Parathyroid adenoma (tissue), 2 donors: Measurements from ENCODE around the gene RASD2.

ENCODE experiments used
- H2AFZ ChIP-seq: fragments of 300-600 bp; sonication (generic); one replicate; pipeline ENCODE4 v1.7.0; 2017; ENCODE audit warnings: antibody characterized with exemption, mild to moderate bottlenecking
- H3K27ac ChIP-seq: fragments of 300-600 bp; sonication (generic); one replicate; pipeline ENCODE4 v1.7.0; 2017
- H3K27me3 ChIP-seq: fragments of 300-600 bp; sonication (generic); one replicate; pipeline ENCODE4 v1.7.0; 2017; ENCODE audit warnings: low read length; ENCODE audit not compliant: control insufficient read depth, insufficient read depth
- H3K36me3 ChIP-seq: fragments of 300-600 bp; sonication (generic); one replicate; pipeline ENCODE4 v1.7.0; 2017; ENCODE audit warnings: low read length; ENCODE audit not compliant: control insufficient read depth, insufficient read depth
- H3K4me1 ChIP-seq: fragments of 300-600 bp; sonication (generic); one replicate; pipeline ENCODE4 v1.7.0; 2017; ENCODE audit warnings: control low read depth
- H3K4me2 ChIP-seq: fragments of 300-600 bp; sonication (generic); one replicate; pipeline ENCODE4 v1.7.0; 2017; ENCODE audit warnings: low read length
- H3K4me3 ChIP-seq: fragments of 300-600 bp; sonication (generic); one replicate; pipeline ENCODE4 v1.7.0; 2017; ENCODE audit warnings: low read depth, low read length
- H3K79me2 ChIP-seq: fragments of 300-600 bp; sonication (generic); one replicate; pipeline ENCODE4 v1.7.0; 2017; ENCODE audit warnings: control low read depth
- H3K9ac ChIP-seq: fragments of 300-600 bp; sonication (generic); one replicate; pipeline ENCODE4 v1.7.0; 2017; ENCODE audit warnings: mild to moderate bottlenecking
- H3K9me3 ChIP-seq: fragments of 300-600 bp; sonication (generic); one replicate; pipeline ENCODE4 v1.7.0; 2017; ENCODE audit warnings: low read length; ENCODE audit not compliant: control insufficient read depth
- TF ChIP-seq, protein P1 (sequence below): fragments of 300-600 bp; sonication (generic); IDR thresholded peaks from one replicate; pipeline ENCODE4 v1.7.0; 2017; ENCODE audit warnings: antibody characterized with exemption, mild to moderate bottlenecking
- donor health status: primary hyperparathyroidism.

Gene RASD2

DNA sequence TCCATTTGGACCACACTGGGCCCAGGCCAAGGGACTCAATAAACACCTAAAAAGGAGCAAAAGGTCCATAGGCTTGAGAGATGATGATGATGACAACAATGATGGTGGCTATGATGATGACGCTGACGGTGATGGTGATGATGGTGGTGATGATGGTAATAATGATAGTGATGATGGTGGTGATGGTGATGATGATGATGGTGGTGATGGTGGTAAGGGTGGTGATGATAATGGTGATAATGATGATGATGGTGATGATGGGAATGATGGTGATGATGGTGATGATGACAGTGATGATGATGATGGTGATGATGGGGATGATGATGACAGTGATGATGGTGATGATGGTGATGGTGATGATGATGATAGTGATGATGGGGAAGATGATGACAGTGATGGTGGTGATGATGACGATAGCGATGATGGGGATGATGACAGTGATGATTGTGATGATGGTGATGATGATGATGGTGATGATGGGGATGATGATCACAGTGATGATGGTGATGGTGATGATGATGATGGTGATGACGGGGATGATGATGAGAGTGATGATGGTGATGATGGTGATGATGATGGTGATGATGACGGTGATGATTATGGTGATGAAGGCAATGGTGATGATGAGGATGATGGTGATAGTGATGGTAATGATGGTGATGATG lies 7.1 kb upstream of the RASD2 start:
- Histone ChIP-seq H3K9me3 (no peaks in the 10 kb centered on the region), H3K4me2 (no peak overlapping the region), H3K36me3 (no peaks in the 10 kb centered on the region), H2AFZ (no peak overlapping the region), H3K4me1 (no peaks in the 10 kb centered on the region), H3K27ac (no peak overlapping the region), H3K9ac (no peak overlapping the region), H3K4me3 (no peak overlapping the region), H3K27me3 (no peaks in the 10 kb centered on the region), H3K79me2 (no peaks in the 10 kb centered on the region)
- TF ChIP-seq, protein P1, sequence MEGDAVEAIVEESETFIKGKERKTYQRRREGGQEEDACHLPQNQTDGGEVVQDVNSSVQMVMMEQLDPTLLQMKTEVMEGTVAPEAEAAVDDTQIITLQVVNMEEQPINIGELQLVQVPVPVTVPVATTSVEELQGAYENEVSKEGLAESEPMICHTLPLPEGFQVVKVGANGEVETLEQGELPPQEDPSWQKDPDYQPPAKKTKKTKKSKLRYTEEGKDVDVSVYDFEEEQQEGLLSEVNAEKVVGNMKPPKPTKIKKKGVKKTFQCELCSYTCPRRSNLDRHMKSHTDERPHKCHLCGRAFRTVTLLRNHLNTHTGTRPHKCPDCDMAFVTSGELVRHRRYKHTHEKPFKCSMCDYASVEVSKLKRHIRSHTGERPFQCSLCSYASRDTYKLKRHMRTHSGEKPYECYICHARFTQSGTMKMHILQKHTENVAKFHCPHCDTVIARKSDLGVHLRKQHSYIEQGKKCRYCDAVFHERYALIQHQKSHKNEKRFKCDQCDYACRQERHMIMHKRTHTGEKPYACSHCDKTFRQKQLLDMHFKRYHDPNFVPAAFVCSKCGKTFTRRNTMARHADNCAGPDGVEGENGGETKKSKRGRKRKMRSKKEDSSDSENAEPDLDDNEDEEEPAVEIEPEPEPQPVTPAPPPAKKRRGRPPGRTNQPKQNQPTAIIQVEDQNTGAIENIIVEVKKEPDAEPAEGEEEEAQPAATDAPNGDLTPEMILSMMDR = no peak

DNA sequence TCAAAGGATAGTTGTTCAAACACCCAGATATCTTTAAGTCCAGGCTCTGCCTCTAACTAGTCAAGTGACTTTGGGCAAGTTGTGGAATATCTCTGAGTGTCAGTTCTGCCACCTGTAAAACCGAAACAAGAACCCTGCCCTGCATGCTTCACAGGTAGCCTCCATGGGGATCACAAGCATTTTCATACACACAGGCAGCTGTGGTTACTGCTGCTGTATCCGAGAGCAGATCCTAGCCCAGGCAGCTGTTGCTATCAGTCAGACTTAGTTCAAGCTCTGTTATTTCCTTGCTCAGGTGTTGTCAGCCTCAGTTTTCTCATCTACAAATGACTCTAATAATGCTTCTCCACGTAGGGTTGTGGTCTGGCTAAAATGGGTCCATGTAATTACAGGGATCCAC lies 6.5 kb upstream of the RASD2 start:
- no peak overlapping the region for H3K4me2 ChIP-seq
- no peaks in the 10 kb centered on the region for H3K79me2 ChIP-seq
- no peaks in the 10 kb centered on the region for H3K27me3 ChIP-seq
- no peak overlapping the region for H3K27ac ChIP-seq
- H3K4me3 ChIP-seq = no peak overlapping the region
- no peak overlapping the region for H2AFZ ChIP-seq
- no peak overlapping the region for H3K9ac ChIP-seq
- H3K9me3 ChIP-seq = no peaks in the 10 kb centered on the region
- no peaks in the 10 kb centered on the region for H3K4me1 ChIP-seq
- H3K36me3 ChIP-seq = no peaks in the 10 kb centered on the region
- TF ChIP-seq, protein P1 = no peak

DNA sequence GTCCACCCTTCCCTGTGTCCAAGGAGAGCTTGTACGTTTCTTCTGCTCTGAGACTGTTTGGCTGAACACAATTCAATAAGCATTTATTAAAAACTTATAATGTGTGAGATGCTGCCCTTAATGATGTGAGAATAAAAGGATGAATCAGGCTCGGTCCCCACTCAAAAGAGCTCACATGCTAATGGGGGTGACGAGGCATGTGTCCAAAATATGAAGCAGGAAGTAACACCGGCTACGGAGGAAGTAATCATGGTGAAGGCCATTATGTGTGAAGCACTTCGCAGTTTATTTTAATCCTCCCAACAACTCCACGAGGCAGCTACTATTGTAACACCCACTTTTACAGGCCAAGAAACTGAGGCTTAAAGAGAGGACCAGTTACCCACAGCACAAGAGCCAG lies 3.4 kb upstream of the RASD2 start:
- no peaks in the 10 kb centered on the region for H3K36me3 ChIP-seq
- H3K27ac ChIP-seq = no peak overlapping the region

DNA sequence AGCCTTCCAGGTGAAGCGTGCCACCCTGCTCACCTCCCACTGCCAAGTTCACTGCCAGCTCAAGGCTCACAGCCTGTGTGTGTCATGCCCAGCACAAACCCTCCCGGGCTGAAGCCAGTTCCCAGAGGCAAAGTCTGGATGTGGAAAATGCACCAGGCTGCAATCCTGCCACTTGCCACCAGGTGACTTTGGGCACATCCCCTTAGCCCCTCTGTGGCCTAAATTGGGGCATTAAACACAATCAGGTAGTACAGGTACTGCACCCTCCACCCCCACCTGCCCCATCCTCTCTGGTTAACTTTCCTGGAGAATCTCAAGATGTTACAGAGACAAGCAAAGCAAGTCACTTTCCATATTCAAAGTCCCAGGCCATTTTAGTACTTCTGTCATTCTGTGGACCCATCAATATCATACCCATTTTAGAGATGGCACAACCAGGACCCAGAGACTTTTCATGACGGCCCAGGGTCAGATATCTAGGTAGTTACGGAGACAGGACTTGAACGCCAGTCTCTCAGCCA lies 1.8 kb upstream of the RASD2 start:
- Histone ChIP-seq H3K27me3 (no peaks in the 10 kb centered on the region), H3K4me2 (no peak overlapping the region), H3K4me1 (peaks cover 3% of the 10 kb centered on the region), H3K79me2 (no peaks in the 10 kb centered on the region), H3K9ac (no peak overlapping the region), H3K4me3 (no peak overlapping the region), H3K36me3 (no peaks in the 10 kb centered on the region), H2AFZ (no peak overlapping the region), H3K27ac (no peak overlapping the region), H3K9me3 (no peaks in the 10 kb centered on the region)
- TF ChIP-seq, protein P1 = peak; percentile 34

More for the DNA sequence above, 3.4 kb upstream of the RASD2 start:
- Histone ChIP-seq H3K4me1 (peaks cover 3% of the 10 kb centered on the region), H3K9ac (no peak overlapping the region), H3K4me3 (no peak overlapping the region), H3K9me3 (no peaks in the 10 kb centered on the region), H3K4me2 (no peak overlapping the region), H3K79me2 (no peaks in the 10 kb centered on the region), H3K27me3 (no peaks in the 10 kb centered on the region), H2AFZ (no peak overlapping the region)
- TF ChIP-seq, protein P1 = no peak

DNA sequence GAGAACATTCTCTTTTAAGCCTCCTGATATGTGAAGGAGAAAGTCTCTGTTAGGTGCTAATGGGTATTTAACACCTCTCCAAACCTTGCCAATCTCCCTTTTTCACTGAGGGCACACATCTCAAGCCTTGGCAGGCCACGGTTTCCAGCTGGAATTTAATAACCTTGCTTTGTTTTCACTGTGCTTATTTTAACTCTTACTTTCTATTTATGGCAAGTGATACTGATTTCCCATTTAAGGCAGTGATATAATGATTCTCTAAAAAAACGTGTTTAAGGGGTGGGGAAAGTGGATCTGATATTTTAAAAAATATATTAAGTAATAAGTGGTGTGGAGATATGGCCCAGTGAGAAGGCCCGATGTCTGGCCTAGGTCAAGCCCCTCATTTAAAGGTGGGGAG lies 1.1 kb upstream of the RASD2 start:
- Histone ChIP-seq H3K4me1 (peaks cover 3% of the 10 kb centered on the region), H3K4me3 (peak overlapping the region; percentile 30), H3K9me3 (no peaks in the 10 kb centered on the region), H3K36me3 (no peaks in the 10 kb centered on the region), H3K27ac (peak overlapping the region; percentile 29), H2AFZ (peak overlapping the region; percentile 68), H3K9ac (no peak overlapping the region), H3K79me2 (no peaks in the 10 kb centered on the region), H3K4me2 (no peak overlapping the region), H3K27me3 (no peaks in the 10 kb centered on the region)
- TF ChIP-seq, protein P1 = no peak
